ENCODE data around the gene INHBB. TPM values are rescaled to one million over a fixed set of nuclear protein-coding genes. Genes with fewer than 3 reads are reported as not detected.

Gene INHBB
- total RNA-seq, 1 experiment from 2014 or later: 0.27 TPM

DNA sequence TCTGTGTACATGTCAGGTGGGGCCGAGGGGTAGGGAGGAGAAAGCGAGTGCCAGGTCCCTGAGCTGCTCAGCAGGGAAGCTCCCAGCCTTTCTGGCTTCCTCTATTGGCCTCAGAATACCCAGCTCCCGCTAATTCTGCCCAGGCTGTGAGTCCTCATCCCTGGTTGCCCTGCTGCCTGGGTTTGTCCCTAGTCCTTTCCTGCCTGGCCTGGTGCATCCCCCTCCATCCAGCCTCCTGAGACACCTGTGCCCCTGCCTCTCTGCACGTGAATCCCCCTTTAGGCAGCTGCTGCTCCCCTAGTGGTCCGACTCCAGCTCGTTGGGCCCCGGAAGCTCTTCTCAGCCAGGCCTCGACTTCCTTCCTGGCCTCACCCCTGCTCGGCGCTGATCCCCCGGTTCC lies 54.6 kb downstream of the INHBB start:
- H3K4me1 ChIP-seq (ENCODE audit: control insufficient read depth in 1 of 2, insufficient read depth in 2 of 2, low read length in 2 of 2): peaks cover 17 to 57% of the 10 kb centered on the region in 2 experiments
- H3K4me2 ChIP-seq (ENCODE audit: low read length): no peak overlapping the region
- no peaks in the 10 kb centered on the region for H3K27me3 ChIP-seq (ENCODE audit: insufficient read depth, low read length)
- H3K27ac ChIP-seq (ENCODE audit: low read depth, low read length): no peak overlapping the region
- no peaks in the 10 kb centered on the region for H3K9me2 ChIP-seq (ENCODE audit: insufficient read depth)
- intact Hi-C loops (cut with micrococcal nuclease): no loop called here
- no peaks in the 10 kb centered on the region for H4K20me1 ChIP-seq (ENCODE audit: insufficient read depth)
- no peak for ATAC-seq
- H3K9ac ChIP-seq (ENCODE audit: low read length): no peak overlapping the region
- H3K9me3 ChIP-seq (ENCODE audit: control insufficient read depth in 1 of 2, insufficient read depth in 1 of 2, low read depth in 1 of 2, low read length in 2 of 2): no peaks in the 10 kb centered on the region
- POLR2A ChIA-PET: no interaction called here
- RAD21 ChIA-PET (ENCODE audit: low non-redundant PET in 1 of 2, low total read pairs in 2 of 2, uncharacterized antibody in 2 of 2, unreplicated experiment in 2 of 2): no interaction called here
- H2AFZ ChIP-seq (ENCODE audit: low read depth, low read length, poor library complexity, severe bottlenecking): no peak overlapping the region
- no peaks in the 10 kb centered on the region for H3K36me3 ChIP-seq (ENCODE audit: control insufficient read depth in 1 of 2, insufficient read depth in 2 of 2, low read length in 2 of 2)
- no peak overlapping the region for H3K4me3 ChIP-seq (replicated peaks in 1 of 2; ENCODE audit: low read depth in 1 of 2, low read length in 2 of 2)
- TF ChIP-seq SRF (IDR thresholded peaks at IDR 0.05; ENCODE audit: low read depth): no peak
- TF ChIP-seq TCF7L2 (IDR thresholded peaks at IDR 0.05; ENCODE audit: borderline replicate concordance, extremely low read depth, insufficient read depth, insufficient read length): no peak
- no peak for TF ChIP-seq POLR2AphosphoS5 (IDR thresholded peaks at IDR 0.05; ENCODE audit: low read depth, low read length)
- TF ChIP-seq CBX3 (IDR thresholded peaks at IDR 0.05; ENCODE audit: low read depth): no peak
- TF ChIP-seq, protein P1, sequence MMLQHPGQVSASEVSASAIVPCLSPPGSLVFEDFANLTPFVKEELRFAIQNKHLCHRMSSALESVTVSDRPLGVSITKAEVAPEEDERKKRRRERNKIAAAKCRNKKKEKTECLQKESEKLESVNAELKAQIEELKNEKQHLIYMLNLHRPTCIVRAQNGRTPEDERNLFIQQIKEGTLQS (IDR thresholded peaks at IDR 0.05): no peak
- no peak for TF ChIP-seq MAX (IDR thresholded peaks at IDR 0.05)
- no peak for TF ChIP-seq YY1 (IDR thresholded peaks at IDR 0.05; ENCODE audit: extremely low read depth, insufficient replicate concordance, low read depth, low read length)
- TF ChIP-seq POLR2A (IDR thresholded peaks at IDR 0.05; ENCODE audit: borderline replicate concordance, extremely low read depth, insufficient read depth, insufficient read length): no peak
- TF ChIP-seq, protein P2, sequence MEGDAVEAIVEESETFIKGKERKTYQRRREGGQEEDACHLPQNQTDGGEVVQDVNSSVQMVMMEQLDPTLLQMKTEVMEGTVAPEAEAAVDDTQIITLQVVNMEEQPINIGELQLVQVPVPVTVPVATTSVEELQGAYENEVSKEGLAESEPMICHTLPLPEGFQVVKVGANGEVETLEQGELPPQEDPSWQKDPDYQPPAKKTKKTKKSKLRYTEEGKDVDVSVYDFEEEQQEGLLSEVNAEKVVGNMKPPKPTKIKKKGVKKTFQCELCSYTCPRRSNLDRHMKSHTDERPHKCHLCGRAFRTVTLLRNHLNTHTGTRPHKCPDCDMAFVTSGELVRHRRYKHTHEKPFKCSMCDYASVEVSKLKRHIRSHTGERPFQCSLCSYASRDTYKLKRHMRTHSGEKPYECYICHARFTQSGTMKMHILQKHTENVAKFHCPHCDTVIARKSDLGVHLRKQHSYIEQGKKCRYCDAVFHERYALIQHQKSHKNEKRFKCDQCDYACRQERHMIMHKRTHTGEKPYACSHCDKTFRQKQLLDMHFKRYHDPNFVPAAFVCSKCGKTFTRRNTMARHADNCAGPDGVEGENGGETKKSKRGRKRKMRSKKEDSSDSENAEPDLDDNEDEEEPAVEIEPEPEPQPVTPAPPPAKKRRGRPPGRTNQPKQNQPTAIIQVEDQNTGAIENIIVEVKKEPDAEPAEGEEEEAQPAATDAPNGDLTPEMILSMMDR (IDR thresholded peaks at IDR 0.05 in 2 of 3, conservative IDR thresholded peaks at IDR 0.05 in 1 of 3; ENCODE audit: borderline replicate concordance in 1 of 3, insufficient read depth in 1 of 3, low read depth in 2 of 3, low read length in 2 of 3): no peak
- TF ChIP-seq CEBPB (IDR thresholded peaks at IDR 0.05; ENCODE audit: low read depth): no peak
- no TSS peak for BruUV-seq (replicated peaks)
- no peaks in the 10 kb centered on the region for H3K79me2 ChIP-seq (ENCODE audit: insufficient read depth, low read length)
- CTCF ChIA-PET: no interaction called here
- no peak for DNase-seq (ENCODE audit: low read depth, low spot score)

Other genes starting within 250 kb of the INHBB start
- 27.1 TPM for gene TMEM185B, start 122.7 kb upstream of the INHBB start, total RNA-seq (2021; ENCODE audit: unreplicated experiment)
- gene RALB, start 93.3 kb upstream of the INHBB start, total RNA-seq (2021; ENCODE audit: unreplicated experiment): 42.8 TPM

Measured in HCT116 (cell line).